MM.1S (cell line): ENCODE results near the gene NFATC3.

Source experiments
- DNase-seq: peaks from one replicate; pipeline ENCODE4 v3.0.0-alpha.2; 2015
- H2AFZ ChIP-seq: fragments of 300-600 bp; sonication (generic); 2 replicates; pipeline ENCODE4 v1.6.0; 2016; ENCODE audit warnings: antibody characterized with exemption, low read length
- H3F3A ChIP-seq: fragments of 300-600 bp; sonication (generic); 2 replicates; pipeline ENCODE4 v1.6.1; 2016; ENCODE audit warnings: mild to moderate bottlenecking, antibody characterized with exemption, low read length, moderate library complexity, mixed read lengths; ENCODE audit not compliant: insufficient read depth
- H3K27ac ChIP-seq: fragments of 300-600 bp; sonication (generic); 2 replicates; pipeline ENCODE4 v1.5.1; 2016; ENCODE audit warnings: mild to moderate bottlenecking, low read length
- H3K27me3 ChIP-seq: fragments of 300-600 bp; sonication (generic); replicated peaks from 2 replicates; pipeline ENCODE4 v1.6.0; 2016; ENCODE audit warnings: low read length; ENCODE audit not compliant: insufficient read depth
- H3K36me3 ChIP-seq: fragments of 300-600 bp; sonication (generic); replicated peaks from 2 replicates; pipeline ENCODE4 v1.6.1; 2016; ENCODE audit warnings: mild to moderate bottlenecking, low read length, mixed read lengths; ENCODE audit not compliant: insufficient read depth
- H3K4me1 ChIP-seq: fragments of 300-600 bp; sonication (generic); 2 replicates; pipeline ENCODE4 v1.6.1; 2016; ENCODE audit warnings: low read length, mixed read lengths
- H3K4me2 ChIP-seq: fragments of 300-600 bp; sonication (generic); 2 replicates; pipeline ENCODE4 v1.6.0; 2016; ENCODE audit warnings: low read depth, low read length
- H3K4me3 ChIP-seq: fragments of 300-600 bp; sonication (generic); 2 replicates; pipeline ENCODE4 v1.5.1; 2016; ENCODE audit warnings: low read length, mixed read lengths
- H3K79me2 ChIP-seq: fragments of 300-600 bp; sonication (generic); 2 replicates; pipeline ENCODE4 v1.6.1; 2016; ENCODE audit warnings: mixed run types, low read length, mixed read lengths
- H3K9ac ChIP-seq: fragments of 300-600 bp; sonication (generic); 2 replicates; pipeline ENCODE4 v1.6.1; 2016; ENCODE audit warnings: low read length, mixed read lengths
- H3K9me2 ChIP-seq: fragments of 300-600 bp; sonication (generic); replicated peaks from 2 replicates; pipeline ENCODE4 v1.6.1; 2016; ENCODE audit warnings: mild to moderate bottlenecking, low read length, mixed read lengths; ENCODE audit not compliant: insufficient read depth
- H3K9me3 ChIP-seq: fragments of 300-600 bp; sonication (generic); replicated peaks from 2 replicates; pipeline ENCODE4 v1.6.1; 2016; ENCODE audit warnings: mild to moderate bottlenecking, low read length, mixed read lengths; ENCODE audit not compliant: insufficient read depth
- H4K20me1 ChIP-seq: fragments of 300-600 bp; sonication (generic); 2 replicates; pipeline ENCODE4 v1.6.1; 2016; ENCODE audit warnings: mild to moderate bottlenecking, low read length, moderate library complexity, mixed read lengths; ENCODE audit not compliant: insufficient read depth
- CTCF ChIP-seq: fragments of 300-600 bp; sonication (generic); IDR thresholded peaks from 2 replicates; pipeline ENCODE4 v1.5.1; 2016; ENCODE audit warnings: antibody characterized with exemption, low read length, mixed read lengths
- EZH2 ChIP-seq: fragments of 300-600 bp; sonication (generic); optimal IDR thresholded peaks from 2 replicates; pipeline ENCODE3; 2017; ENCODE audit warnings: low read depth, mild to moderate bottlenecking, antibody characterized with exemption, low read length, mixed read lengths
- EZH2phosphoT487 ChIP-seq: fragments of 300-600 bp; sonication (generic); IDR thresholded peaks from 2 replicates; pipeline ENCODE4 v1.6.1; 2018; ENCODE audit warnings: antibody characterized with exemption, low read length

The NFATC3 gene

GRCh38 chr16:68276223-68276622, 191.1 kb downstream of the NFATC3 start:
- Histone ChIP-seq H3K9me3 (no peaks in the 10 kb centered on the region), H4K20me1 (no peaks in the 10 kb centered on the region), H3K27me3 (no peaks in the 10 kb centered on the region), H3K4me3 (no peak overlapping the region), H3K27ac (peak overlapping the region; percentile 79), H3K9me2 (no peaks in the 10 kb centered on the region), H3K79me2 (peaks cover 78% of the 10 kb centered on the region), H3K36me3 (no peaks in the 10 kb centered on the region), H3K4me1 (peaks cover 61% of the 10 kb centered on the region), H3K4me2 (peak overlapping the region; percentile 40), H3K9ac (peak overlapping the region; percentile 11; the same call in 1 of the 2 replicates), H3F3A (peaks cover 60% of the 10 kb centered on the region), H2AFZ (no peak overlapping the region)
- TF ChIP-seq CTCF (no peak), EZH2 (no peak), EZH2phosphoT487 (no peak)
- DNase-seq: no peak
